HEK293 (cell line): ENCODE data around the gene GNAQ.

Experiments used
- CTCF ChIA-PET: fragments of 350-600 bp; formaldehyde crosslinking; extraction: SDS; loops from one replicate; lab custom pipeline; 2021; ENCODE audit warnings: antibody characterized with exemption; lab: Yijun Ruan, JAX
- POLR2A ChIA-PET: fragments of 300-600 bp; formaldehyde crosslinking; extraction: SDS; loops from one replicate; lab custom pipeline; 2020; ENCODE audit warnings: antibody characterized with exemption, inconsistent platforms; lab: Yijun Ruan, JAX
- H3K27ac ChIP-seq: fragments of 200-500 bp; sonication (Bioruptor generic); 2 replicates; pipeline ENCODE4 v1.5.1; 2014; ENCODE audit warnings: low read depth, low read length, control low read depth, inconsistent platforms; ENCODE audit errors: extremely low read depth
- H3K36me3 ChIP-seq, 2 experiments: fragments of 200-500 bp in 1 of 2; sonication (Bioruptor generic) in 1 of 2; 1 replicate in 1 of 2; 2 replicates in 1 of 2; pipeline ENCODE4 v1.5.1; 2014 to 2017; ENCODE audit warnings: inconsistent platforms in 2 of 2, low read length in 2 of 2; ENCODE audit not compliant: control insufficient read depth in 2 of 2, insufficient read depth in 1 of 2
- H3K4me1 ChIP-seq: fragments of 200-500 bp; sonication (Bioruptor generic); 2 replicates; pipeline ENCODE4 v1.5.1; 2014; ENCODE audit warnings: mild to moderate bottlenecking, low read length, inconsistent platforms; ENCODE audit not compliant: control insufficient read depth, insufficient read depth
- H3K4me3 ChIP-seq: 2 replicates; pipeline ENCODE4 v1.5.1; 2011; ENCODE audit warnings: low read depth, mild to moderate bottlenecking, control low read depth, low read length, moderate library complexity
- H3K9me3 ChIP-seq: fragments of 200-500 bp; sonication (Bioruptor generic); 2 replicates; pipeline ENCODE4 v1.5.1; 2014; ENCODE audit warnings: low read depth, low read length, inconsistent platforms; ENCODE audit not compliant: control insufficient read depth, insufficient read depth
- BCL11B ChIP-seq: fragments of 450-650 bp; formaldehyde crosslinking; IDR thresholded peaks from 2 replicates; pipeline ENCODE4 v1.5.1; 2016; ENCODE audit warnings: low read depth, missing biosample characterization, missing genetic modification characterization
- GLIS2 ChIP-seq: fragments of 450-650 bp; formaldehyde crosslinking; IDR thresholded peaks from 2 replicates; pipeline ENCODE4 v1.5.1; 2016; ENCODE audit warnings: missing biosample characterization, missing genetic modification characterization
- TSHZ1 ChIP-seq: fragments of 450-650 bp; formaldehyde crosslinking; IDR thresholded peaks from 2 replicates; pipeline ENCODE4 v1.5.1; 2016; ENCODE audit warnings: missing biosample characterization, missing genetic modification characterization, borderline replicate concordance
- ZFP3 ChIP-seq: fragments of 450-650 bp; formaldehyde crosslinking; IDR thresholded peaks from 2 replicates; pipeline ENCODE4 v1.5.1; 2016; ENCODE audit warnings: low read depth, missing biosample characterization, missing genetic modification characterization
- ZNF10 ChIP-seq: fragments of 450-650 bp; formaldehyde crosslinking; IDR thresholded peaks from 2 replicates; pipeline ENCODE4 v1.5.1; 2017; ENCODE audit warnings: missing biosample characterization, missing genetic modification characterization
- ZNF112 ChIP-seq: fragments of 450-650 bp; formaldehyde crosslinking; IDR thresholded peaks from 2 replicates; pipeline ENCODE4 v1.5.0; 2017; ENCODE audit warnings: missing biosample characterization, missing genetic modification characterization
- ZNF114 ChIP-seq: fragments of 450-650 bp; formaldehyde crosslinking; IDR thresholded peaks from 2 replicates; pipeline ENCODE4 v1.5.0; 2017; ENCODE audit warnings: missing biosample characterization, missing genetic modification characterization
- ZNF132 ChIP-seq: fragments of 450-650 bp; formaldehyde crosslinking; IDR thresholded peaks from 2 replicates; pipeline ENCODE4 v1.5.1; 2017; ENCODE audit warnings: missing biosample characterization, missing genetic modification characterization, borderline replicate concordance
- ZNF266 ChIP-seq: fragments of 450-650 bp; formaldehyde crosslinking; IDR thresholded peaks from 2 replicates; pipeline ENCODE4 v1.5.1; 2016; ENCODE audit warnings: missing biosample characterization, missing genetic modification characterization, low read depth
- ZNF423 ChIP-seq: fragments of 450-650 bp; formaldehyde crosslinking; IDR thresholded peaks from 2 replicates; pipeline ENCODE4 v1.5.1; 2016; ENCODE audit warnings: missing biosample characterization, missing genetic modification characterization
- ZNF510 ChIP-seq: fragments of 450-650 bp; formaldehyde crosslinking; IDR thresholded peaks from 2 replicates; pipeline ENCODE4 v1.5.1; 2018; ENCODE audit warnings: mild to moderate bottlenecking, missing genetic modification characterization, missing biosample characterization; ENCODE audit not compliant: insufficient replicate concordance
- ZXDB ChIP-seq: fragments of 450-650 bp; formaldehyde crosslinking; IDR thresholded peaks from 2 replicates; pipeline ENCODE4 v1.5.1; 2016; ENCODE audit warnings: missing biosample characterization, missing genetic modification characterization
- TF ChIP-seq, protein P1 (sequence below): fragments of 450-650 bp; formaldehyde crosslinking; IDR thresholded peaks from 2 replicates; pipeline ENCODE4 v1.5.1; 2016; ENCODE audit warnings: missing biosample characterization, missing genetic modification characterization
- TF ChIP-seq, protein P2 (sequence below): fragments of 450-650 bp; formaldehyde crosslinking; IDR thresholded peaks from 2 replicates; pipeline ENCODE4 v1.5.1; 2017; ENCODE audit warnings: missing biosample characterization, missing genetic modification characterization
- TF ChIP-seq, protein P3 (sequence below): fragments of 450-650 bp; formaldehyde crosslinking; IDR thresholded peaks from 2 replicates; pipeline ENCODE4 v1.5.1; 2016; ENCODE audit warnings: missing biosample characterization, missing genetic modification characterization
- TF ChIP-seq, protein P4 (sequence below): fragments of 450-650 bp; formaldehyde crosslinking; IDR thresholded peaks from 2 replicates; pipeline ENCODE4 v1.5.1; 2017; ENCODE audit warnings: missing biosample characterization, missing genetic modification characterization

The GNAQ gene

DNA sequence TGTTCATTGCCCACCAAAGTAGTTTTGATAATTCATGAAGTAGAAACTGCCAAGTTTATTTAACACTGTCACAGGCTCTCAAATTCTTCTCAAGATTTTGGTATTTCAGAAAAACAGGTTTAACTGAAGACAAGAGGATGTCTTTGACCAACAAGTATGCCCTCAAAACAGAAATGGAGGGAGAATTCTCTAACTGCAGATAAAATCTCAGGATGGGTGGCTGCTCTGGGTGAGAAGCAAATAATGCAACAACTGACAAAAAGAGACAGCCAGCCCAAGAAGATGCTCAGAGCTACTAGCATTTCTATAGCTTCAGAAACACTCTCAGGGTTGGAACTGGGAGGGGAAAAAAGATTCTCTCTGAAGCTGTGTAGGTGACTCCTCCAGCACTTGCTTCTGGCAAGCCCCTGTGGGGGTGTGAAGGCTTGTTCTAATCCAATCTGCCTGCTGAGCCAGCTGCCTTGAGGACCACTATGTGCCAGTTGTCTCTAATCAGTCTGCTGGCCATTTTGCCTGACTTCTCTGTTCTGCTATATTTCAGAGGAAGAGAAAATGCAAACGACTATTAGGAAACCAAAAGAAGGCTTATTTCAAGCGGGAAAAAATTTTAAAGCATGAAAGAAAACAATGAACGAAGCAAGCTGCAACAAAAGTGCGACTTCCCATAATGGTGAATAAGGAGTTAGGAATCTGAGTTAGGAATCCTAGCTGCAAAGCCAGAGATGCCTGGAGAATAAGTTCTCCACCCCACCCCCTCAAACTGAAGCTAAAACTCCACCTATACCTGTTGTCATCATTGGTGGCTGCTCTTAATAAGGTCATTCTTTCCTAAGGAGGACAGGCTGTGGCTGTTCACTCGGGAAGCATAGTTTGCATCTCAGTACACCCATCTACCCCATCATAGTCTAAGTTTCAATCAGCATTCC, 147.5 kb downstream of the GNAQ start:
- H3K27ac ChIP-seq: no peak overlapping the region
- TF ChIP-seq ZNF114 (tag by site-specific recombination) (no peak), ZNF112 (no peak), GLIS2 (tag by site-specific recombination) (no peak), ZNF266 (tag by site-specific recombination) (no peak), ZNF10 (no peak), ZNF132 (no peak), BCL11B (tag by site-specific recombination) (no peak), TSHZ1 (no peak), ZFP3 (tag by site-specific recombination) (no peak), ZNF423 (tag by site-specific recombination) (no peak), ZXDB (tag by site-specific recombination) (no peak), ZNF510 (tag by site-specific recombination) (no peak)
- TF ChIP-seq, protein P1, sequence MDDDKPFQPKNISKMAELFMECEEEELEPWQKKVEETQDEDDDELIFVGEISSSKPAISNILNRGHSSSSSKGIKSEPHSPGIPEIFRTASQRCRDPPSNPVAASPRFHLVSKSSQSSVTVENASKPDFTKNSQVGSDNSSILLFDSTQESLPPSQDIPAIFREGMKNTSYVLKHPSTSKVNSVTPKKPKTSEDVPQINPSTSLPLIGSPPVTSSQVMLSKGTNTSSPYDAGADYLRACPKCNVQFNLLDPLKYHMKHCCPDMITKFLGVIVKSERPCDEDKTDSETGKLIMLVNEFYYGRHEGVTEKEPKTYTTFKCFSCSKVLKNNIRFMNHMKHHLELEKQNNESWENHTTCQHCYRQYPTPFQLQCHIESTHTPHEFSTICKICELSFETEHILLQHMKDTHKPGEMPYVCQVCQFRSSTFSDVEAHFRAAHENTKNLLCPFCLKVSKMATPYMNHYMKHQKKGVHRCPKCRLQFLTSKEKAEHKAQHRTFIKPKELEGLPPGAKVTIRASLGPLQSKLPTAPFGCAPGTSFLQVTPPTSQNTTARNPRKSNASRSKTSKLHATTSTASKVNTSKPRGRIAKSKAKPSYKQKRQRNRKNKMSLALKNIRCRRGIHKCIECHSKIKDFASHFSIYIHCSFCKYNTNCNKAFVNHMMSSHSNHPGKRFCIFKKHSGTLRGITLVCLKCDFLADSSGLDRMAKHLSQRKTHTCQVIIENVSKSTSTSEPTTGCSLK (tag by site-specific recombination): no peak
- TF ChIP-seq, protein P2, sequence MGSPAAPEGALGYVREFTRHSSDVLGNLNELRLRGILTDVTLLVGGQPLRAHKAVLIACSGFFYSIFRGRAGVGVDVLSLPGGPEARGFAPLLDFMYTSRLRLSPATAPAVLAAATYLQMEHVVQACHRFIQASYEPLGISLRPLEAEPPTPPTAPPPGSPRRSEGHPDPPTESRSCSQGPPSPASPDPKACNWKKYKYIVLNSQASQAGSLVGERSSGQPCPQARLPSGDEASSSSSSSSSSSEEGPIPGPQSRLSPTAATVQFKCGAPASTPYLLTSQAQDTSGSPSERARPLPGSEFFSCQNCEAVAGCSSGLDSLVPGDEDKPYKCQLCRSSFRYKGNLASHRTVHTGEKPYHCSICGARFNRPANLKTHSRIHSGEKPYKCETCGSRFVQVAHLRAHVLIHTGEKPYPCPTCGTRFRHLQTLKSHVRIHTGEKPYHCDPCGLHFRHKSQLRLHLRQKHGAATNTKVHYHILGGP (tag by site-specific recombination): no peak
- TF ChIP-seq, protein P3, sequence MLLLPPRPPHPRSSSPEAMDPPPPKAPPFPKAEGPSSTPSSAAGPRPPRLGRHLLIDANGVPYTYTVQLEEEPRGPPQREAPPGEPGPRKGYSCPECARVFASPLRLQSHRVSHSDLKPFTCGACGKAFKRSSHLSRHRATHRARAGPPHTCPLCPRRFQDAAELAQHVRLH (tag by site-specific recombination): no peak
- TF ChIP-seq, protein P4, sequence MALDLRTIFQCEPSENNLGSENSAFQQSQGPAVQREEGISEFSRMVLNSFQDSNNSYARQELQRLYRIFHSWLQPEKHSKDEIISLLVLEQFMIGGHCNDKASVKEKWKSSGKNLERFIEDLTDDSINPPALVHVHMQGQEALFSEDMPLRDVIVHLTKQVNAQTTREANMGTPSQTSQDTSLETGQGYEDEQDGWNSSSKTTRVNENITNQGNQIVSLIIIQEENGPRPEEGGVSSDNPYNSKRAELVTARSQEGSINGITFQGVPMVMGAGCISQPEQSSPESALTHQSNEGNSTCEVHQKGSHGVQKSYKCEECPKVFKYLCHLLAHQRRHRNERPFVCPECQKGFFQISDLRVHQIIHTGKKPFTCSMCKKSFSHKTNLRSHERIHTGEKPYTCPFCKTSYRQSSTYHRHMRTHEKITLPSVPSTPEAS (tag by site-specific recombination): no peak
- TF ChIP-seq, all 188 proteins: peak for 0
- Histone ChIP-seq H3K9me3 (no peaks in the 10 kb centered on the region), H3K4me1 (no peaks in the 10 kb centered on the region), H3K4me3 (no peak overlapping the region), H3K36me3 (no peaks in the 10 kb centered on the region)
- ChIA-PET CTCF (interaction anchor here (1.0 to 1.5 kb wide), 3 partner anchors 9 to 15 kb away, joined by 3 to 6 read pairs (median 4); no protein-coding TSS in a partner anchor), POLR2A (no interaction called here)
